ENCODE measurements around the gene SP4.

The SP4 gene

DNA sequence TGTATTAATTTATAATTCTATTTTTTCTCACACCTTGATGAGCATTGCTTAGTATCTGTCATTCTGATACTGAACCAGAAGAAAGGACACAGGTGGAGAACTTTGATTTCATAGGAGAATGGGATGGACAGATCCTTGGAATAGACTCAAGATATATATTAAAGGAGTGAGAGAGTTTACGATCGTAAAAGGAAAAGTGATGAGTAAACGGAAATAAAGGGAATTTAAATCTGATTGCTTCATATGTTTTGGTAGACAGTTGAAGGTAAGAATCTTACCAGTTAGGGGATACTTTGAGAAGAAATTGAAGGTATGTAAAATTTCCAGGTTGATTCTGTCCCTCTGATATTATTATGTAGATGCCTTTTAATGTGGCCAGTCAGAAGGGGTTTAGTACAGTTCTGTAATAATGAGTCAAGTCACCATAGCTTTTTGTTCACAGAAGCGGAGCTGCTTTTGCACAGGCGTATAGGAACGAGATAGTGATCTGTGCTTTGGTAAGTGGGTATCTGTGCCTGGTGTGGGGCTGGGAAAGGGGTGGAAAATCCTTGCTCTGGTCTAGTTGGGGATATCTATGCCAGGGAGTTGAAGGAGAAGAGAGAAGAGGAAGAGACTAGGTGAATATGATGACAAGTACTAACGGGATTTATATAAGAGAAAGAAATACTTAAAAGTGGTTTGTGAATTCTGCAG lies 15.4 kb downstream of the SP4 start:
- no peak for DNase-seq

DNA sequence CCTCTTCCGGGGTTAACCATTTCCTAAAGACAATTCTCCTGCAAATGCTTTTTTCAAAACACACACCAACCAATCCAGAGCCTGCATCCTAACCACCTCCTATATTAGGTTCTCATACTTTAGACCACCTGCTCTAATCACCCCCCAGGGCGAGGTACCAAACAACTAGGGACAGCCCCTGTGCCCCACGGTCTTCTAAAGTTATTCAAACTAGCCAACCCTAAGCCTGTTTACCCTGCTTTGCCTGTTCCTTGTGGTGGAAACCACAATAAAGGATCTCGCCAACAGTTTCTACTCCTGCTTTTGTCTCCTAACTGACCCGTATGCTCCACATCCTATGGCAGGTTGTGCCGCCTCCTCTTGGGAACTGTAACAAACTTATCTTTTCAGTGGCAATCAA lies 21.1 kb downstream of the SP4 start:
- DNase-seq = no peak

GRCh38 chr7:21450076-21450475 lies 22.2 kb downstream of the SP4 start:
- DNase-seq = no peak

DNA sequence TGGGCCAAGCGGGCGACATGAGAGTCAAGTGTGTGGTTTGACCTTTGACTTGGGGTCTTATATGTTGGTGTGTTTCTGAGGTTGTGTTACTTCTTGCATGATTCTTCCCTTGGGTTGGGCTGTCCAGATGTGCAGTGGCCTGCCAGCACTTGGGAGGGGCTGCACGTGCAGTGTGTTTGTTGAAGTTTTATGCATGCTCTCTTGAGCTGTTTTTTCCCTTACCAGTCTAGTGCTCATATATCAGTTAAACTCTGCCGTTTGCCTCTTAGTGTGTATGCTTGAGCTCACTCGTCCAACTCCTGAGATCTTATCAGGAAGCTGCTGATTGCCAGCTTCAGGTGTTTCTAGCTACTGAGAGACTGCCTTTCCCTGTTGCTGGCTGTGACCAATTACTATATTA lies 23.1 kb downstream of the SP4 start:
- no peak for DNase-seq

DNA sequence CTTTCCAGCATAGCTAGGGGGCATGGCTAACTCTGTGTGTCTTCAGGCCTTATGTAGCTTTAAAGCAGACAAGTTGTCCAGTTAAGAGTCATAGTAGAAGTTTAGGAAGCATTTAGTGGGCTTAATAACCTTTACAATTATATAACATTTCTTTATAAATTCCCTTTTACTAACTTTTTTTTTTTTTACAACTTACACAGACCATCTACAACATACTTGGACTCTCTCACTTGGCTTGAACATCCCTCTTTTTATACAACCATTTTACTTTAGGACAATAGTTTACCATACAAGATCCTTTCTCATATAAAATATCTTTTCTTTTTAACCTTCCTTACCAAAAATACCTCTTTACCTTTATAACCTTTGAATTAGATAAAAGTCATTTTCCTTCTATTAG lies 26.3 kb downstream of the SP4 start:
- DNase-seq = no peak

GRCh38 chr7:21454906-21455305 lies 27.0 kb downstream of the SP4 start:
- no peak for DNase-seq

GRCh38 chr7:21461282-21461681 lies 33.4 kb downstream of the SP4 start:
- DNase-seq = no peak

DNA sequence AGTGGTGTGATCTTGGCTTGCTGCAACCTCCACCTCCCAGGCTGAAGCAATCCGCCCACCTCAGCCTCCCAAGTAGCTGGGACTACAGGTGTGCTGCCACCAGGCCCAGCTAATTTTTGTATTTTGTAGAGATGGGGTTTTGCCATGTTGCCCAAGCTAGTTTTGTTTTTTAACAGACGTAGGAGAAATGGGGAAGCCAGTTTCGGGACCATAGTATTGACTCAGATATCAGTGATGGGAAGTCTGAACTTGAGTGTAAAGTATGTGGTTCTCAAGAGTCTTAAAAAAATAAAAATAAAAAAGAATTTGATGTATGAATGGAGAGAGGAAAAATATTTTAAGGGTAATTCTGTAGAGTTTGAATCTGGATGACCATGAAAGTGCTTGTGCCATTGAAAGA lies 34.2 kb downstream of the SP4 start:
- no peak for DNase-seq

DNA sequence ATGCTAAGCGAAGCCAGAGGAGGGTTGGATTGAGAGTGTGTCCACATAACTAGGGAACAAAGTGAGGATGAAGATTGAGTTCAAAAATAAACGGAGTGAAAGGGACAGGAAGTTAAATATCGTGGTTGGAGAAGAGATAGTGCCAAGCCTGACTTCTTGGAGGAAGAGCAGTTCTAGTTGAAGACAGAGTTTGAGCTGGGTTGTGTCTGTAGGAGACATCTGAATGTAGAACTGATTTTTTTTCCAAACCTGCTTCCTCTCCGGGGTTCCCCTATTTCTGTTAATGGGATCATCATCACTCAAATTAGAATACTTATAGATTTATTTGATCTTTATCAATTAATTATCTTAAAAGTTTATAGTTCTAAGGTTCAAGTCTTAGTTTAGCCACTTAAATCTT lies 35.6 kb downstream of the SP4 start:
- no peak for DNase-seq

DNA sequence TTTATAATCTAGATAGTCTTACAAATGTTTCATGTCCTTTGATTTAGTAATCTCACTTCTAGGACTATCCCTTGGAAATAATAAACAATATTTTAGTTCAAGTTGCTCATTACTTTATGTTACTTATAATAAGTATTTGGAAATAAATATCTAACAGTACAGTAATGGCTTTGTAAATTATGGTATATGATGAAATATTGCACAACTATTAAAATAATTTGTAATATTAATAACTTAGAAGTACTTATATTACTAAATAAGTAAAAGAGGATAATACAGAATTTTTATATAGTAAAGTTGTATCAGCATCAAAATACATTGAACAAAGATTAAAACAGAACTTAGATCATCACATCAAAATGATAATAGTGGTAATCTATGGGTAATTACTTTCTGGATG lies 41.1 kb downstream of the SP4 start:
- no peak for DNase-seq

DNA sequence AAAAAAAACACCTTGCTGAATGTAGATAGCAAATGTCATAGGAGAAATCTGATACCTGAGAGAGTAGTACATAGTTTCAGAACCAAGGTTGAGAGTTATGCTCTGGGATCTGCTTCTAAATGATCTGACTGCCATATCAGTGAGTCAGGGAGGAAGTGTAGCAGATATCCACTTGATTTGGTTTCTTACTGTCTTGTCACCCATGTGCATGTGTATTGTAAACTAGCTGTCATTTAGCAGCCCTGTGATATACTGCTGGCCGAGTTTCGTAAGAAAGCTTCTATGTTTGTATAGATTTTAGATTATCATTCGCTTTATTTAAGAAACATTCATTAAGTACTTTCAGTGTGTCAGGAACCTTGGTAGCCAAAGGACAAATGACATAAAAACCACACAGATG lies 42.0 kb downstream of the SP4 start:
- no peak for DNase-seq

DNA sequence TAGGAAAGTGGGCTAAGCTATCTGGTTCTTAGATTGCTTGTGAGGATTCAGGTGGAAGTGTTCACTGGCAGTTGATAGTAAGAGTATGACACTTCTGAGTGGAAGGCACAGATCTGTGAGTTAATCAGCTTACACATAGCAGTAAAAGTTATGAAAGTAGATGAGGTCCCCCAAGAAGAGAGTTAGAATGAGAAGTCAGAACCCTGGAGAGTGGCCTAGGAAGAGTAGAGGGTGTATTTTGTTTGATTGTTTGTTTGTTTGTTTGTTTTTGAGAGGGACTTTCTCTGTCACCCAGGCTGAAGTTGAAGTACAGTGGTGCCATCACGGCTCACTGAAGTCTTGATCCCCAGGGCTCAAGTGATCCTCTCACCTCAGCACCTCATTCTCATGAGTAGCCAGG lies 44.1 kb downstream of the SP4 start:
- DNase-seq = no peak

DNA sequence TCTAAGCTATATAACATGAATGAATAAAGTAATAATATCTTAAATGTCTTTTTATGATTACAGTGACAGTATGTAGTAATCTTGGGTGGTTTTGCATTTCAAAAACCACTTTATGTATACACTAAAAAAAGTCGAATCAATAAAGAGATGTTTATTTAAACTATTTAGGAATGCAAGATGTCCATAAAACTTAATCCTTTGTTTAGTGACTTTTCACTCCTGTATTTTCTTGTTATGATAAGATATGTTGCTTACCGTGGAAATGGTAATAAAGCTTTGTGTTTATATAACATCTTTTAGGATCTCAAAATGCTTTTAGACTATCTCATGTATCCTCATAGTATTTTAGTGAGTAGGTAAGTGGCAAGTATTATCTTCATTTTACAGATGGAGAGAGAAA lies 48.5 kb downstream of the SP4 start:
- DNase-seq = no peak

- DNase-seq = no peak
Measured at GRCh38 chr7:21480693-21481403, 53.0 kb downstream of the SP4 start.

- DNase-seq = no peak
Measured at GRCh38 chr7:21486511-21486910, 58.6 kb downstream of the SP4 start.

- DNase-seq = no peak
Measured at GRCh38 chr7:21495731-21496130, 67.8 kb downstream of the SP4 start.

- no peak for DNase-seq
Measured at GRCh38 chr7:21497072-21497471, 69.2 kb downstream of the SP4 start.

DNA sequence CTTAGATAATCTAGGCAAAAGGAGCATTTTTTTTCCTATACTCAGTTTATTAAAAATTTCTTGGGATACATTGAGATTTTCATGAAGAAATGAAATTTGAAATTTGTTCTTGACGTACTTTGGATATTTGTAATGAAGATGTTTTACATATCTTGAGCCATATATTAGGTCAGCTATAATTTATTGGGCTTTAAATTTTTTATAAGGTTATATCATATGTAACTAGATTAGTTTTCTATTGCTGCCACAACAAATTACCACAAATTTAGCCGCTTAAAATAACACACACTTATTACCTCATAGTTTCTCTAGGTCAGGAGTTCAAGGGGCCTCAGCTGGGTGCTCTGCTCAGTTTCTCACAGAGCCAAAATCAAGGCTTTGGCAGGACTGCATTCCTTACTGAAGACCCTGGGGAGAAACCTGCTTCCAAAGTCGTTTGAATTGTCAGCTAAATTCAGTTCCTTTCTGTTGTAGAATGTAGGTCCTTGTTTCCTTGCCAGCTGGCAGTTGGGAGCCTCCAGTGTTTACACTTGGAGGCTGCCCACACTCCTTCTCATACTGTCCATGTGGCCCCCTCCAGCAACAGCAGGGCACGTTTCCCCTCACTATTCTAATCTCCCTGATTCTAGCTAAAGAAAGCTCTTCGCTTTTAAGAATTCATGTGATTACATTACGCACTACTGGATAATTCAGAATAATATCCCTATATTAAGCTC lies 72.4 kb downstream of the SP4 start:
- DNase-seq = no peak

GRCh38 chr7:21504021-21504420 lies 76.1 kb downstream of the SP4 start:
- DNase-seq = no peak

DNA sequence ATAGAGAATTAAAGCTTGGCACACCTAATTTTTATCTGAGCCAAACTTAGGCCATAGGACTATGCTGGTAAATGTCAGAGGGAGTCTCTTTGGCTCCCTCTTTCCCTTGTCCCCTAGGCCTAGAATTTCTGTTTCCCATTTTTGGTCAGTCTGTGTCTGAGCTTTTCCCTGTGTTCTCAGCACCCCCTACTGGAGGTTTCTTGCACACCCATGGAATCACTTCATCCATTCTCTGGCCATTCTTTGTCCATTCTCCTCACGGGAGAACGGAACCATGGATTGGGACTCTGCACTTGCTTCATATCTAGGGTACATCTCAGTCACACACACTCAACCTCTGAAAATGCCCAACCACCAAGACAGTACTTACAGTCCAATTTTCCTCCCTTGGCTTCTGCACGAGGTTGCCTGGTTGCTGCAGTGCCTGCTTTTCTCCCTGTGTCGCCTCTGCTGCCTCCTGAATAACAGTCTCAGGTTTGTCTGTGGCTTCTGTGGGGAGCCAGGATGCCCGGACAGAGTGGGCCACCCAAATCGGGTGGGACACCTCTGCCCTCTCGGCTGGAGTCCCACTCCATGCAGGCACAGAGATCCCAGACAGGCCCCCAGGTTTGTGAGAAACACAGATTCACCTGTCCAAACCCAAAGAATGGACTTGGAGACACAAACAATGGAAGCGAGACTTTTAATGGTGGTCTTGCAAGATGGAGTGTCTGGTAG lies 79.9 kb downstream of the SP4 start:
- DNase-seq = no peak

- no peak for DNase-seq
Measured at GRCh38 chr7:21508538-21508937, 80.7 kb downstream of the SP4 start.

DNA sequence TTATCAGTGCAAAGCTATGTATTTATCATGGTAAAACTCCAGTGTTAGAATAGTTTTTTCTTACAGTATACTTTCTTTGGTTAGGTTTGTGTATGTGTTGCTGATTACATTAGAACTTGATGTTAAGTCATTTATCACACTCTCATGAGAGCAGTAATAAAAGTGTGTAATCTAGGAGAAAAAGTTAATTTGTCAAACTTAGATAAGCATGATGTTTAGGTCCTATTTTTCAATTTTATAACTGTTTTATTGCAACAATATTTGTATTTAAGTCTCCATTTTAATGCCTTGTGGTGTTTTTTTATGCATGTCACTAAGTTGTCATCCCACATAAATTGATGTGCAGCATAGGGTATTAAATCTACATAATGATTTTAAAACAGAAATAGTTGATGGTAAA lies 86.2 kb downstream of the SP4 start:
- no peak for DNase-seq

- no peak for DNase-seq
Measured at GRCh38 chr7:21524680-21525079, 96.8 kb downstream of the SP4 start.
